ENCODE results near the gene TPST2. TPM values are rescaled to one million over a fixed set of nuclear protein-coding genes. Genes with fewer than 3 reads are reported as not detected.

The TPST2 gene
- 10 to 100 TPM; 54.8 to 58.5 TPM for total RNA-seq

GRCh38 chr22:26589845-26590736, at the start of gene TPST2:
Gene TPST2 (minus strand): TSS chr22:26590132. CDS start chr22:26541630, 48,502 bp downstream.
- ATAC-seq (ENCODE audit: low read depth) (peak; percentile 62), DNase-seq (peak; percentile 91)
- POLR2A ChIA-PET: interaction anchor here (0.8 to 1.9 kb wide), 3 partner anchors 10 to 83 kb away, joined by 3 to 5 read pairs (median 4); no protein-coding TSS in a partner anchor
- peak within 1 kb of the TSS; percentile 95 for H3K4me3 Mint-ChIP-seq
- H3K27ac Mint-ChIP-seq: peak within 1 kb of the TSS; percentile 85
- H3K4me1 Mint-ChIP-seq: peaks cover 71% of the 10 kb centered on the region
- H3K9me3 Mint-ChIP-seq: no peaks in the 10 kb centered on the region
- peaks cover 4% of the 10 kb centered on the region for H3K36me3 Mint-ChIP-seq
- H3K27me3 Mint-ChIP-seq: no peaks in the 10 kb centered on the region

GRCh38 chr22:26636296-26636695, 46.4 kb upstream of the TPST2 start:
- Mint-ChIP-seq H3K36me3 (no peaks in the 10 kb centered on the region), H3K9me3 (no peaks in the 10 kb centered on the region), H3K27ac (no peak overlapping the region), H3K4me3 (no peak overlapping the region), H3K4me1 (peaks cover 19% of the 10 kb centered on the region), H3K27me3 (no peaks in the 10 kb centered on the region)
- POLR2A ChIA-PET: interaction anchor here (0.5 kb wide), 1 partner anchor 136 kb away, joined by 9 read pairs; no protein-coding TSS in a partner anchor
- ATAC-seq (ENCODE audit: low read depth) (no peak), DNase-seq (no peak)

GRCh38 chr22:26635117-26635516, 45.2 kb upstream of the TPST2 start:
- ATAC-seq (ENCODE audit: low read depth) (no peak), DNase-seq (no peak)
- POLR2A ChIA-PET: no interaction called here
- Mint-ChIP-seq H3K27me3 (no peaks in the 10 kb centered on the region), H3K9me3 (no peaks in the 10 kb centered on the region), H3K27ac (no peak overlapping the region), H3K4me3 (no peak overlapping the region), H3K36me3 (no peaks in the 10 kb centered on the region), H3K4me1 (peaks cover 12% of the 10 kb centered on the region)

GRCh38 chr22:26634189-26634588, 44.3 kb upstream of the TPST2 start:
- Mint-ChIP-seq H3K4me1 (peaks cover 12% of the 10 kb centered on the region), H3K36me3 (no peaks in the 10 kb centered on the region), H3K27ac (no peak overlapping the region), H3K4me3 (no peak overlapping the region), H3K27me3 (no peaks in the 10 kb centered on the region), H3K9me3 (no peaks in the 10 kb centered on the region)
- ATAC-seq (ENCODE audit: low read depth) (no peak), DNase-seq (no peak)
- POLR2A ChIA-PET: no interaction called here

GRCh38 chr22:26632422-26633155, 42.7 kb upstream of the TPST2 start:
- H3K9me3 Mint-ChIP-seq: no peaks in the 10 kb centered on the region
- peaks cover 8% of the 10 kb centered on the region for H3K4me1 Mint-ChIP-seq
- no peak overlapping the region for H3K4me3 Mint-ChIP-seq
- H3K27ac Mint-ChIP-seq: no peak overlapping the region
- H3K27me3 Mint-ChIP-seq: no peaks in the 10 kb centered on the region
- no peaks in the 10 kb centered on the region for H3K36me3 Mint-ChIP-seq
- DNase-seq: no peak
- POLR2A ChIA-PET: interaction anchor here (0.6 to 0.9 kb wide), 2 partner anchors 9 to 87 kb away, joined by 4 read pairs; no protein-coding TSS in a partner anchor
- ATAC-seq (ENCODE audit: low read depth): no peak

- POLR2A ChIA-PET: no interaction called here
- ATAC-seq (ENCODE audit: low read depth): no peak
- Mint-ChIP-seq H3K36me3 (no peaks in the 10 kb centered on the region), H3K9me3 (no peaks in the 10 kb centered on the region), H3K27me3 (no peaks in the 10 kb centered on the region), H3K4me3 (no peak overlapping the region), H3K27ac (no peak overlapping the region), H3K4me1 (peaks cover 13% of the 10 kb centered on the region)
- no peak for DNase-seq
These were observed 41.4 kb upstream of the TPST2 start for GRCh38 chr22:26631282-26631681.

GRCh38 chr22:26629988-26630761, 40.2 kb upstream of the TPST2 start:
- no peak overlapping the region for H3K4me3 Mint-ChIP-seq
- POLR2A ChIA-PET: interaction anchor here (0.7 kb wide), 1 partner anchor 11 kb away, joined by 3 read pairs; no protein-coding TSS in a partner anchor
- no peak for ATAC-seq (ENCODE audit: low read depth)
- DNase-seq: no peak
- no peak overlapping the region for H3K27ac Mint-ChIP-seq
- no peaks in the 10 kb centered on the region for H3K9me3 Mint-ChIP-seq
- H3K36me3 Mint-ChIP-seq: no peaks in the 10 kb centered on the region
- peaks cover 13% of the 10 kb centered on the region for H3K4me1 Mint-ChIP-seq
- H3K27me3 Mint-ChIP-seq: no peaks in the 10 kb centered on the region

- no peak for DNase-seq
- Mint-ChIP-seq H3K9me3 (peaks cover 4% of the 10 kb centered on the region), H3K4me1 (peaks cover 8% of the 10 kb centered on the region), H3K4me3 (no peak overlapping the region), H3K27me3 (no peaks in the 10 kb centered on the region), H3K36me3 (no peaks in the 10 kb centered on the region), H3K27ac (no peak overlapping the region)
- POLR2A ChIA-PET: no interaction called here
- no peak for ATAC-seq (ENCODE audit: low read depth)
These were observed 34.9 kb upstream of the TPST2 start for GRCh38 chr22:26624803-26625202.

GRCh38 chr22:26623984-26624383, 34.1 kb upstream of the TPST2 start:
- POLR2A ChIA-PET: no interaction called here
- Mint-ChIP-seq H3K4me3 (no peak overlapping the region), H3K9me3 (peaks cover 4% of the 10 kb centered on the region), H3K27ac (no peak overlapping the region), H3K36me3 (no peaks in the 10 kb centered on the region), H3K4me1 (peaks cover 8% of the 10 kb centered on the region), H3K27me3 (no peaks in the 10 kb centered on the region)
- DNase-seq (no peak), ATAC-seq (ENCODE audit: low read depth) (no peak)

GRCh38 chr22:26621663-26622062, 31.7 kb upstream of the TPST2 start, which contains the start of gene CRYBA4:
Gene CRYBA4 (plus strand): TSS chr22:26621963. CDS start chr22:26622597, 634 bp downstream.
- ATAC-seq (ENCODE audit: low read depth): no peak
- Mint-ChIP-seq H3K27me3 (no peaks in the 10 kb centered on the region), H3K9me3 (peaks cover 4% of the 10 kb centered on the region), H3K4me1 (peaks cover 8% of the 10 kb centered on the region), H3K4me3 (no peak within 1 kb of the TSS), H3K36me3 (no peaks in the 10 kb centered on the region), H3K27ac (no peak within 1 kb of the TSS)
- DNase-seq: no peak
- POLR2A ChIA-PET: interaction anchor here (0.9 kb wide), 1 partner anchor 45 kb away, joined by 6 read pairs; no protein-coding TSS in a partner anchor

GRCh38 chr22:26620197-26620596, 30.3 kb upstream of the TPST2 start:
- H3K9me3 Mint-ChIP-seq: peaks cover 4% of the 10 kb centered on the region
- H3K27ac Mint-ChIP-seq: no peak overlapping the region
- peaks cover 4% of the 10 kb centered on the region for H3K27me3 Mint-ChIP-seq
- DNase-seq: no peak
- POLR2A ChIA-PET: interaction anchor here (0.7 kb wide), 1 partner anchor 35 kb away, joined by 6 read pairs; no protein-coding TSS in a partner anchor
- no peak for ATAC-seq (ENCODE audit: low read depth)
- H3K4me1 Mint-ChIP-seq: peaks cover 17% of the 10 kb centered on the region
- no peaks in the 10 kb centered on the region for H3K36me3 Mint-ChIP-seq
- H3K4me3 Mint-ChIP-seq: no peak overlapping the region

GRCh38 chr22:26619510-26619909, 29.6 kb upstream of the TPST2 start:
- peaks cover 18% of the 10 kb centered on the region for H3K4me1 Mint-ChIP-seq
- H3K4me3 Mint-ChIP-seq: no peak overlapping the region
- no peak for ATAC-seq (ENCODE audit: low read depth)
- DNase-seq: no peak
- peaks cover 4% of the 10 kb centered on the region for H3K9me3 Mint-ChIP-seq
- POLR2A ChIA-PET: no interaction called here
- H3K27ac Mint-ChIP-seq: no peak overlapping the region
- no peaks in the 10 kb centered on the region for H3K36me3 Mint-ChIP-seq
- peaks cover 4% of the 10 kb centered on the region for H3K27me3 Mint-ChIP-seq

- DNase-seq (no peak), ATAC-seq (ENCODE audit: low read depth) (no peak)
- no peak overlapping the region for H3K27ac Mint-ChIP-seq
- no peak overlapping the region for H3K4me3 Mint-ChIP-seq
- no peaks in the 10 kb centered on the region for H3K36me3 Mint-ChIP-seq
- no peaks in the 10 kb centered on the region for H3K9me3 Mint-ChIP-seq
- H3K27me3 Mint-ChIP-seq: peaks cover 6% of the 10 kb centered on the region
- POLR2A ChIA-PET: no interaction called here
- peaks cover 18% of the 10 kb centered on the region for H3K4me1 Mint-ChIP-seq
These were observed 28.5 kb upstream of the TPST2 start for GRCh38 chr22:26618455-26618854.

Data from activated naive CD8-positive, alpha-beta T cell treated with anti-CD3 and anti-CD28 coated beads, Interleukin-2, amount 10 ng/mL, durations not matched to agents 7 days and 5 days (primary cell).